ENCODE data around the gene SOCS3.

Gene SOCS3

GRCh38 chr17:78307887-78308638 lies 51.8 kb downstream of the SOCS3 start:
- DNase-seq (ENCODE audit: low read depth), result no peak

- no peak for DNase-seq (ENCODE audit: low read depth)
Measured at GRCh38 chr17:78306913-78307312, 53.0 kb downstream of the SOCS3 start.
